NCI-H128 (cell line): Measurements from ENCODE around the gene KSR2.
A peak's percentile ranks its signal among the peaks of the same experiment; 100 is the strongest.

Experiments
- DNase-seq: peaks from one replicate; lab custom pipeline; 2025; ENCODE audit not compliant: unreplicated experiment; lab: John Stamatoyannopoulos, UW

KSR2 gene

GRCh38 chr12:117502633-117503032 is 466.2 kb downstream of the KSR2 start:
- DNase-seq, result no peak

DNA sequence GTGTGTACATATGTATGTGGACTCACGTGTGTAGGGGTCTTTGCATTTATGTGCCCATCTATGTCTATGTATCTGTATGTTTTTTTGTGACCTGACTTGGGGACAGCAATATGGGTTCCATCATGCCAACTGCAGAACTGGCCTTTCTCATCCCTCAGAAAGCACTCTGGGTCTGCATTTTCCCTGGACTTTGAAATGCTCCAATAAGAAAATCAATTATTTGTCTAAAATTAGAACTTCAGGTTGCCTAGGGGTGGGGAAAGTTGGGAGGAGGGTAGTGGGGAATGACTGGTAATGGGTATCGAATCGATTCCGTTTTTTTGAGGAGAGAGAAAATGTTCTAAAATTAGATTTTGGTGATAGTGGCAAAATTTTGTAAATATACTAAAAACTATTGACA is 466.6 kb downstream of the KSR2 start:
- no peak for DNase-seq

GRCh38 chr12:117501076-117501869 is 467.5 kb downstream of the KSR2 start:
- DNase-seq, result no peak

GRCh38 chr12:117499759-117500485 is 468.9 kb downstream of the KSR2 start:
- DNase-seq, result no peak

GRCh38 chr12:117498880-117499279 is 469.9 kb downstream of the KSR2 start:
- DNase-seq, result no peak

DNA sequence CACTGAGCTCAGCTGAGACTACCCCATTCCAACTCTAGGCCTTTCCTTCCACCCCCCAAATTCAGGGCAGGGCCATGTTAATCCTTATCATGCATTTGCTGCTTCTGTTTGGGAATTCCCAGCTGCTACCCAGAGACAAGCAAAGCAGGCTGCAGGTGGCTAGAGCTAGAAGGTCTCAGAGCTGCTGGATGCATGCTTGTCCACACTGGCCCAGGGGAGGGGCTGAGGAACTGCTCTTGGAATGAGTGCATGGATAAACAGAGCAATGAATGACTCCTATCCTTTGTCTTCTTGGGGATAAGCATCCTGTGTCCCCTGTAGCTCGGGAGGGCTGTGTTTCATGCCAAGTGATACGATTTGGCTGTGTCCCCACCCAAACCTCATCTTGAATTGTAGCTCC is 470.5 kb downstream of the KSR2 start:
- DNase-seq, result no peak

DNA sequence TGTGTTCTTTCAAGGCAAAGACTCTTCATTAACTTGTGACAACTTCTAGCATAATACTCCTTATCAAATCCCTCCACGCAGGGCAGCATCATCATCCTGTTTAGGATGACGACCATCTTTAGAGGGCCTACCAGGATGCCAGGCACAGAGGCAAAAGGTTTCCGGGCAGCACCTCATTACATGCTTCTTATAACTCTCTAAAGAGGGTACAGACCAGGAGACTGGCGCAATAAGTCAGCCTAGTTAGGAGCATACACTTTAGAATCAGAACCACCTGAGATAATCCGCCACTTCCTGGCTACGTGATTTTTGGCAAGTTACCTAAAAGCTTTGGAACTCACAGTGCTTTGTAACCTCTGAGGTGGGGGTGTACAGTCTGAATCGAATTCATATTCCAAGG is 471.4 kb downstream of the KSR2 start:
- DNase-seq, result no peak

DNA sequence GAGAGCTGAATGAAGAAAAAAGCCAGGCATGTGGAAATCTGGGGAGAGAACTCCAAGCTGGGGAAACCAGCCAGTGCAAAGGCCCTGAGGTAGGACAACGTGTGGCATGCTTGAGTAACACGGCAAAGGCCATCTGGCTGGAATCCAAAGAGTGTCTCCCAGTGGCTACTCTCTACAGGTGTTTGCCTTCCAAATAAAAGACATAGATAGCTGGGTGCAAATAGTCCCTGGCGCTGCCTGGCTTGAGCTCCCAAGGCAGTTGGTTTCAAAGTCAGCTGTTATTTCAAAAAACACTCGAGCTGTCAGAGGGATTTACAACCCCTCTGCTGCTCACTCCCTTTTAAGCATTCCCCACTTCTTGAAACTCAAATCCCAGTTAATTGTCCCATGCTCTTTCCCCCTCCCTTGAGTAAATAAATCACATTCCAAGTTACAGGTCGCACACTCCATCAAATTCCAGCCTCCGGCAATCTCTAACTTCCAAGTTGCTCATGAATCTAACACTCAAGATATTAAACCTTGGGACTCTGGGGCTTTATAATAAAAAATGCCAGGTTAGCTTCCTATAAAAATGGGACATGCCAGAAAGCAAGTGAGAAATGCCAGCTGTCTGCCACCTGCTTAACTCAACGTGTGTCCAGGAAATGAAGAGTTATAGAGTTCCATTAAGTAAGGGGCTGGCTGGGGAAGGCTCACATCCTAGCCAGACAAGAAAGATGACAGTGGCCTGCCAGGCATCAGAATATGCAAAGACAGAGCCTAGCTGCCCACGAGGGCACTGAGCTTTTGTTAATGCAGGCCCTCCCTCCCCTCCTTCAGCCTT is 473.7 kb downstream of the KSR2 start:
- DNase-seq, result peak; percentile 42

GRCh38 chr12:117491711-117492110 is 477.1 kb downstream of the KSR2 start:
- no peak for DNase-seq

DNA sequence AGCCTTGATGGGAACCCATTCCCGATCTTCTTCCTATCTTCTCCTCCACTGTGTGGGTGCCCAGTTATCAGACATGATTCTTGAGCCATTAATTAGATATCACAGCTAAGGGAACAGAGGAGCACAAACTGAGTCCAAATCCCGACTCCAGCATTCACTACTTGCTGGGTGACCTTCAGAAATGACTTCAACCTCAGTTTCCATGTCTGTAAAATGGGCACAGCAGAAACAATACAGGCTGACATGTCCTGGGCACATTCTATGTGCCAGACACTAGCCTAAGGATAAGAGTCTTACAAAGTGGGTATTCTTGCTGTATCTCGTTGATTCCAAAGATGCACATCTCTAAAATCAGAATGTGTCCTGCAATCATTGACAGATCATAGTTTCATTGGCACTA is 478.7 kb downstream of the KSR2 start:
- no peak for DNase-seq

GRCh38 chr12:117489671-117490070 is 479.1 kb downstream of the KSR2 start:
- no peak for DNase-seq

GRCh38 chr12:117486840-117487659 is 481.7 kb downstream of the KSR2 start:
- DNase-seq, result no peak

DNA sequence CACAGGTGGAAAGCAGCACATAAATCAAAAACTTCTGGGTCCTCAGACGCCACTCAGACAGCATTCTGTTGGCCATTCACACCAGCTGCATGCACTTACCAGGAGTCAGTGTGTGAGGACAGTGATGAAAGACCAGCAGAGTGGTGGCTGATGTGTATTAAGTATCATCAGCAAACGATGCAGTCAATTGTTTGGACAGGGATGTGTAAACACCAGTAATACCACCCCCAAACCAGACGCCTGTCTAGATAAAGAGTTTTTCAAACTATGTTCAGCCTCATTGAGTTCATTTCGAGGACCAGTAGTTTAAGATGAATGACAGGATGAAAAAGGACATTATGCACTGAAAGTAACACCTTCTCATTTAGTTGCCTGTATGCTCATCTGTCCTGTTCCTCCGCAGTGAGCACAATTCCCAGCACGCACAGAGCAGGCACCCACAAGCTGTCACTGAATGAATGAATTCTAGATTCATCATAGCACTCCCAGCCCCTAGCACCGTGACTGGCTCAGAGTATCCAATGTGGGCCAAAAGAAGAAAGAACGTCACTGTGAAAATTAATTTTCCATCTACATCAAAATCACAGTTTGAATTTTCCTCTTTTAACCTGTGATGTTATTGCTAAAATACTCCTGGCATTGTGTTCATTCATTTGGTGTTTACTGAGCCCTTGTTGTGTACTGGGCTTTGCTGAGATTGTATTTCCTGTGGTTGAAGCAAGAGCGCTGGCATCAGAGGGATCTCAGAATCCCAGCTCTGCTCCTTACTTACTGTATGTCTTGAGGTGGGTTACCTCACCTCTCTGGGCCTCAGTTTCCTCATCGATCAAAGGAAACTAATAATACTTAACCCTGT is 482.6 kb downstream of the KSR2 start:
- DNase-seq, result peak; percentile 78

DNA sequence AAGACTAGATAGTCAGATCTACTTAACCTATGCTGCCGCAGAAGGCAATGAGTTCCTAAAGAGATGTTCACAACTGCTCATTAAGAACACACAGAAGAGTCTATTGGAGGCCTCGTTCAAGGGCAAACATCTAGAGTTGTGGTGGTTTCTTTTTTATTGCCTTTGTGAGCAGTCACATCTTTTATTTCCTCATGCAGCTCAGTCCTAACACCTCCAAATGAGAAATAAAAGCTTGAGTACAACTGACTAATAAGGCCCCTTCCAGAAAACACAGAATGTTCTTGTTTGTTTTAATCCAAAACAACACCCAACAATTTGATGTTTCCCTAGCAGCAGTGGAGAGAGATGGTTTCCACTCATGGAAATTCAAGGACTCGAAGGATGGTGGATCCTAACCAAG is 483.9 kb downstream of the KSR2 start:
- no peak for DNase-seq

DNA sequence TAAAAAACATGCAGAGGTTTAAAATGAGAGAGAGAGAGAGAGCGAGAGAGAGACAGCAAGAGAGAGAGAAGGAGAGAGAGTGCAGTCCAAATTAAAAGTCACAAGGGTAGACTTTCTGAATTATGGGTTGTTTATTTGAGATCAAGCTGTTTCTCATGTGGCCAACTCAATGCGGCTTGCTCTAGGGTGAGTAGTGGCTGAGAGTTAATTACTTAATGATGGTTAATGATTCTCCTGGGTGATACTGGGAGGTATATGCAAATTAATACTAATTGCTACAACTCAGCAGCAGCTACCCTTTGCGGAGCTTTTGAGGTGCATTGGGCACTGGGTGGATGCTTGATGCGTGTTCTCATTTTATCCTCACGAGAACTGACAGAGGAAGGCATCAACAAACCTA is 485.3 kb downstream of the KSR2 start:
- no peak for DNase-seq

DNA sequence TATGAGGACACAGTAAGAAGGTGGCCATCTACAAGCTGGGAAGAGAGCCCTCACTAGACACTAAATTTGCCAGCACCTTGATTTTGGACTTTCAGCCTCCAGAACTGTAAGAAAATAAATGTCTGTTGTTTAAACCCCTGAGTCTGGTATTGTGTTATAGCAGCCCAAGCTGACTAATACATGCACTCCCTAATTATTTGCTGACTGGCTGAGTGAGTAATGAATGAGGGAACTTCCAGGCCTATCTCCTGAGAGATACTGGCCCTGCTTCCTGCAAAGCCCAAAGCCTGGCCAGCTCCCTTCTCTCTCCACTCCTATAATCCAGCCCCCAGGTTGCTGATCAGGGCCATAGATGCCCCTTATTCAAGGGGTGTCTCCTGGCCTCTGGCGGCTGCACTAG is 487.3 kb downstream of the KSR2 start:
- DNase-seq, result no peak

DNA sequence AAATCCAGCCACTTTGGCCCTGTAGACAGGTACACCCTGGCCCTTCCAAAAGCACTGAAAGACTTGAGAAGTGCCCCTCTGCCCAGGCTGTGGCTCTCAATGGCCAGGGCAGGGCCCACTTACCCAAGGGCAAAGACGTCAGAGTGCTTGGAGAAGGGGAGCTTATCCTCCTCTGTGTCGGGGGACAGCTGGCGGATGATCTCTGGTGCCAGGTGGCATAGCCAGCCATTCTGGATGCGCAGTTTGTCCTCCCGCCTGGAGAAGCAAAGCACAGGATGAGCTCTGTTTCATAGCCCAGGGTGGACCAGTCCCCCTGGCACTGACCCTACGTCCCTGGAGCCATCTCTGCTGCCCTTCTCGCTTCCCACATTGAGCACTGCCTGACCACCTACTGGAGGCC is 492.4 kb downstream of the KSR2 start:
- DNase-seq, result no peak

DNA sequence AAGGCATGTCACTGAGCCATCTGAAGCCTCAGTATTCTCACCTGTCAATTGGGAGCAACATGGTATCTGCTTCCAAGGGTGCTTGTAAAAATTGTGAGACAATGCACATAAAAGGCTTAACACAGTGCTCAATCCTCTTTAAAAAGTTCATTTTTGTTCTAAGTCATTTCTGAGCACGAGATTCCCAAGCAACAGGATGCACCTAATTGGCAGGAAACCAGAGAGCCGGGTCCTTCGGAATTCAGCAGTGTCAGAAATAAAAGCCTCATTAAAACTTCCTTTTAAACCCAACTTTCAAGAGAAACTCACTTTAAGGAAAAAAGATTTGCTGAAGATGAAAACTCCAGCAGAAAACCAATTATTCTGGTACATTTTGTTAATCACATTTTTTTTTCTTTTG is 494.9 kb downstream of the KSR2 start:
- no peak for DNase-seq

DNA sequence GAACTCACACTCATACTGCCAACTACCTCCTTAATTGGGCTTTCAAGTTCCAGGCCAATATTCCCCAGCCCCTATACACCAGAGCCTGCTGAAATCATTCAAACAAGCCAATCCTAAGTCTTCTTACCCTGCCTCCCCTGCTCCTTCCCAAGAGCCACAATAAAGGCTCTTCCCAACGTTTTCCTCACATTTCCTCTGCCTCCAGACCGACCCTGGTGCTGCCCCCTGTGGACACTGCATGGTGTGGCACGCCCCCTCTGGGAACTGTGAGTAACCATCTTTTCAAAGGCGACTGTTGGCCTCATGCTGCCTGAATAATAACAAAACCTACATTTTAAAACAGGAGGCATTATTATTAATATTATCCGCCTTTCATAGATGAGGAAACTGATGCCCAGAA is 495.8 kb downstream of the KSR2 start:
- DNase-seq, result no peak

DNA sequence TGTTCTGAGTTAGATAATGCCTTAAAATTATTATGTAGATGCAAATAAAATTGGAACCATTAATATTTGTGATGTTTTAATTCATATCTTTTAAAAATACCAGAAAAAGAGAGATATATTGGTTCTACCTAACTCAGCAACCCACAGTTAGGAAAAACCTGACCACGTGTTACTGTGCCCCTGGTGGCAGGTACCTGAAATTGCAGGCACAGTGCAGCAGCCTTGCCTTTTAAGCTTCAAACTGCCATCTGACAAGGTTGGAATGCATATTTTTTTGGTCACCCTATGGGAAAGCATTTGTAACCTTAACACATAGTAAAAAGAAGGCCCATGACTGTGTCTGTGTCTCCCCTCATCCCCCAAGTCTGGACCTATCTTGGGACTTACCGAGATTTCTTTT is 498.0 kb downstream of the KSR2 start:
- DNase-seq, result no peak
